WTC11 (cell line): ENCODE results near the gene NKG7. TPM values are rescaled to one million over a fixed set of nuclear protein-coding genes. Genes with fewer than 3 reads are reported as not detected.

Experiments used
- GTF2I ChIP-seq: fragments of 250-450 bp; sonication (Bioruptor Pico); conservative IDR thresholded peaks from 2 replicates; pipeline ENCODE4 v1.4.0; 2021; ENCODE audit warnings: mild to moderate bottlenecking
- HMGA2 ChIP-seq: fragments of 250-450 bp; sonication (Bioruptor Pico); IDR thresholded peaks from 2 replicates; pipeline ENCODE4 v1.4.0; 2021; ENCODE audit warnings: mild to moderate bottlenecking, moderate library complexity
- JAZF1 ChIP-seq: fragments of 250-450 bp; sonication (Bioruptor Pico); IDR thresholded peaks from 2 replicates; pipeline ENCODE4 v1.9.0; 2021; ENCODE audit warnings: moderate library complexity, mild to moderate bottlenecking, inconsistent platforms
- JUN ChIP-seq: sonication (generic); formaldehyde crosslinking; IDR thresholded peaks from 2 replicates; pipeline ENCODE4 v1.8.0; 2023; ENCODE audit warnings: mild to moderate bottlenecking, missing genetic modification reagents
- MXD4 ChIP-seq: fragments of 250-450 bp; sonication (Bioruptor Pico); IDR thresholded peaks from 2 replicates; pipeline ENCODE4 v1.8.0; 2021; ENCODE audit warnings: mild to moderate bottlenecking, moderate library complexity, borderline replicate concordance
- NFYB ChIP-seq: sonication (generic); formaldehyde crosslinking; conservative IDR thresholded peaks from 2 replicates; pipeline ENCODE4 v1.8.0; 2022; ENCODE audit warnings: low read depth, missing genetic modification reagents
- NR3C1 ChIP-seq: sonication (generic); formaldehyde crosslinking; conservative IDR thresholded peaks from 2 replicates; pipeline ENCODE4 v1.8.1; 2023; ENCODE audit warnings: low read depth, mild to moderate bottlenecking, missing genetic modification reagents
- SMAD3 ChIP-seq: sonication (generic); formaldehyde crosslinking; IDR thresholded peaks from 2 replicates; pipeline ENCODE4 v1.8.0; 2022; ENCODE audit warnings: missing genetic modification reagents, mild to moderate bottlenecking, borderline replicate concordance
- ZNF263 ChIP-seq: sonication (generic); formaldehyde crosslinking; IDR thresholded peaks from 2 replicates; pipeline ENCODE4 v1.8.1; 2022; ENCODE audit warnings: low read depth, mild to moderate bottlenecking, moderate library complexity, missing genetic modification reagents
- ZNF416 ChIP-seq: fragments of 250-450 bp; sonication (Bioruptor Pico); IDR thresholded peaks from 2 replicates; pipeline ENCODE4 v1.9.0; 2021; ENCODE audit warnings: mild to moderate bottlenecking, inconsistent platforms
- total RNA-seq: library from RNA; stranded (reverse); gene quantifications from 3 replicates; pipeline ENCODE4 v1.2.3, GENCODE V29; 2021
- TF ChIP-seq, protein P1 (sequence below): sonication (generic); formaldehyde crosslinking; IDR thresholded peaks from 2 replicates; pipeline ENCODE4 v1.8.0; 2022; ENCODE audit warnings: mild to moderate bottlenecking, missing genetic modification reagents
- TF ChIP-seq, protein P2 (sequence below): sonication (generic); formaldehyde crosslinking; IDR thresholded peaks from 2 replicates; pipeline ENCODE4 v1.8.1; 2022; ENCODE audit warnings: missing genetic modification reagents, borderline replicate concordance
- TF ChIP-seq, protein P3 (sequence below): sonication (generic); formaldehyde crosslinking; IDR thresholded peaks from 2 replicates; pipeline ENCODE4 v1.8.0; 2022; ENCODE audit warnings: mild to moderate bottlenecking, missing genetic modification reagents
- TF ChIP-seq, protein P4 (sequence below): sonication (generic); formaldehyde crosslinking; IDR thresholded peaks from 2 replicates; pipeline ENCODE4 v1.8.1; 2022; ENCODE audit warnings: low read depth, mild to moderate bottlenecking, moderate library complexity, missing genetic modification reagents, borderline replicate concordance
- TF ChIP-seq, protein P5 (sequence below): sonication (generic); formaldehyde crosslinking; IDR thresholded peaks from 2 replicates; pipeline ENCODE4 v1.8.1; 2023; ENCODE audit warnings: mild to moderate bottlenecking, missing genetic modification reagents, borderline replicate concordance
- TF ChIP-seq, protein P6 (sequence below): fragments of 250-450 bp; sonication (Bioruptor Pico); conservative IDR thresholded peaks from 2 replicates; pipeline ENCODE4 v1.9.0; 2021; ENCODE audit warnings: mild to moderate bottlenecking
- TF ChIP-seq, protein P7 (sequence below): fragments of 250-450 bp; sonication (Bioruptor Pico); IDR thresholded peaks from 2 replicates; pipeline ENCODE4 v1.9.0; 2021; ENCODE audit warnings: mild to moderate bottlenecking
- TF ChIP-seq, protein P8 (sequence below): sonication (generic); formaldehyde crosslinking; IDR thresholded peaks from 2 replicates; pipeline ENCODE4 v1.8.1; 2023; ENCODE audit warnings: mild to moderate bottlenecking, moderate library complexity, missing genetic modification reagents
- TF ChIP-seq, protein P9 (sequence below): sonication (generic); formaldehyde crosslinking; IDR thresholded peaks from 2 replicates; pipeline ENCODE4 v1.8.0; 2023; ENCODE audit warnings: missing genetic modification reagents, mild to moderate bottlenecking, borderline replicate concordance

Gene NKG7
- total RNA-seq, 1 experiment from 2014 or later = 0.63 TPM

DNA sequence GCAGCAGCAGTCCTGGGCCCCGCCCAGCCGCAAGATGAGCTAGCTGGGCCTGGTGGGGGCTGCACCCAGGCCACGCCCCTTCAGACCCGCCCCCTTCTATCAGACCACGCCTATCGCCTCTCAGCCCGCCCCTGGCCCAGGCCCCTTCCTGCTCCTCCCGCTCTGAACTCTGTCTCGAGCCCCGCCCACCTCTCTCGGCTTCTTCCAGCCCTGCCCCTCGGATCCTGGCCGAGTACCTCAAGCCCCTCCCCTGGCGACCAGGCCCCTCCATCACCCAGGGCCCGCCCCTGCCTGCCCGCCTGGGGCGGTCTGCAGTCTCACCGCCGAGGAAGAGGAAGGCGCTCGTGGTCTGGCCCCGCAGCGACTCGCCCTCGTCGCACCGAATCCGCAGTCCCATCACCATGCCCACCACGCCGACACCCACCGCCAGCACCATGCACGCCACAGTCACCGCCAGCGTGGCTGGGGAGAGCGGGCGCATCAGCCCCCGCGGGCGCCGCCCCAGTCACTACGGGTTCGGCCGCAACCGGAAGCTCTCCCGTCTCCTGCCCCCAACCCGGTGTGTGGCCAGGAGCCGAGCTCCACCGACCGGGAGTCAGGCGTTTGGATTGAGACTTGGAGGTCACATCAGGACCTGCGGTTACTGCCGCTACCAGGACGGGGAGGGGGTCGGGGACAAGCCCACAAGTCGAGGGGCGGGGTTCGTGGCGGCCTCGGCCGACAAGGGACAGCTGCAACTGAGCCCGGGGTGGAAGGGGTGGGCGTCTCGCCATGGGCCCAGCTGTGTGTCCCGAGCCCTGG, 4.7 kb downstream of the NKG7 start (continued):
- TF ChIP-seq, protein P1, sequence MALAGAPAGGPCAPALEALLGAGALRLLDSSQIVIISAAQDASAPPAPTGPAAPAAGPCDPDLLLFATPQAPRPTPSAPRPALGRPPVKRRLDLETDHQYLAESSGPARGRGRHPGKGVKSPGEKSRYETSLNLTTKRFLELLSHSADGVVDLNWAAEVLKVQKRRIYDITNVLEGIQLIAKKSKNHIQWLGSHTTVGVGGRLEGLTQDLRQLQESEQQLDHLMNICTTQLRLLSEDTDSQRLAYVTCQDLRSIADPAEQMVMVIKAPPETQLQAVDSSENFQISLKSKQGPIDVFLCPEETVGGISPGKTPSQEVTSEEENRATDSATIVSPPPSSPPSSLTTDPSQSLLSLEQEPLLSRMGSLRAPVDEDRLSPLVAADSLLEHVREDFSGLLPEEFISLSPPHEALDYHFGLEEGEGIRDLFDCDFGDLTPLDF (CRISPR knock-in tag) = no peak
- TF ChIP-seq, protein P2, sequence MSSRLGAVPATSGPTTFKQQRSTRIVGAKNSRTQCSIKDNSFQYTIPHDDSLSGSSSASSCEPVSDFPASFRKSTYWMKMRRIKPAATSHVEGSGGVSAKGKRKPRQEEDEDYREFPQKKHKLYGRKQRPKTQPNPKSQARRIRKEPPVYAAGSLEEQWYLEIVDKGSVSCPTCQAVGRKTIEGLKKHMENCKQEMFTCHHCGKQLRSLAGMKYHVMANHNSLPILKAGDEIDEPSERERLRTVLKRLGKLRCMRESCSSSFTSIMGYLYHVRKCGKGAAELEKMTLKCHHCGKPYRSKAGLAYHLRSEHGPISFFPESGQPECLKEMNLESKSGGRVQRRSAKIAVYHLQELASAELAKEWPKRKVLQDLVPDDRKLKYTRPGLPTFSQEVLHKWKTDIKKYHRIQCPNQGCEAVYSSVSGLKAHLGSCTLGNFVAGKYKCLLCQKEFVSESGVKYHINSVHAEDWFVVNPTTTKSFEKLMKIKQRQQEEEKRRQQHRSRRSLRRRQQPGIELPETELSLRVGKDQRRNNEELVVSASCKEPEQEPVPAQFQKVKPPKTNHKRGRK (CRISPR knock-in tag) = no peak
- TF ChIP-seq, protein P3, sequence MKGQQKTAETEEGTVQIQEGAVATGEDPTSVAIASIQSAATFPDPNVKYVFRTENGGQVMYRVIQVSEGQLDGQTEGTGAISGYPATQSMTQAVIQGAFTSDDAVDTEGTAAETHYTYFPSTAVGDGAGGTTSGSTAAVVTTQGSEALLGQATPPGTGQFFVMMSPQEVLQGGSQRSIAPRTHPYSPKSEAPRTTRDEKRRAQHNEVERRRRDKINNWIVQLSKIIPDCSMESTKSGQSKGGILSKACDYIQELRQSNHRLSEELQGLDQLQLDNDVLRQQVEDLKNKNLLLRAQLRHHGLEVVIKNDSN = no peak; the same call in 1 of the 2 replicates
- TF ChIP-seq, protein P4, sequence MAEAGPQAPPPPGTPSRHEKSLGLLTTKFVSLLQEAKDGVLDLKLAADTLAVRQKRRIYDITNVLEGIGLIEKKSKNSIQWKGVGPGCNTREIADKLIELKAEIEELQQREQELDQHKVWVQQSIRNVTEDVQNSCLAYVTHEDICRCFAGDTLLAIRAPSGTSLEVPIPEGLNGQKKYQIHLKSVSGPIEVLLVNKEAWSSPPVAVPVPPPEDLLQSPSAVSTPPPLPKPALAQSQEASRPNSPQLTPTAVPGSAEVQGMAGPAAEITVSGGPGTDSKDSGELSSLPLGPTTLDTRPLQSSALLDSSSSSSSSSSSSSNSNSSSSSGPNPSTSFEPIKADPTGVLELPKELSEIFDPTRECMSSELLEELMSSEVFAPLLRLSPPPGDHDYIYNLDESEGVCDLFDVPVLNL = no peak
- TF ChIP-seq JUN = no peak
- TF ChIP-seq ZNF416 (CRISPR knock-in tag) = 0 out of 2 replicates have a peak, but pooled peaks have one; percentile 24
- TF ChIP-seq SMAD3 (CRISPR knock-in tag) = 0 out of 2 replicates have a peak, but pooled peaks have one; percentile 14
- TF ChIP-seq, protein P5, sequence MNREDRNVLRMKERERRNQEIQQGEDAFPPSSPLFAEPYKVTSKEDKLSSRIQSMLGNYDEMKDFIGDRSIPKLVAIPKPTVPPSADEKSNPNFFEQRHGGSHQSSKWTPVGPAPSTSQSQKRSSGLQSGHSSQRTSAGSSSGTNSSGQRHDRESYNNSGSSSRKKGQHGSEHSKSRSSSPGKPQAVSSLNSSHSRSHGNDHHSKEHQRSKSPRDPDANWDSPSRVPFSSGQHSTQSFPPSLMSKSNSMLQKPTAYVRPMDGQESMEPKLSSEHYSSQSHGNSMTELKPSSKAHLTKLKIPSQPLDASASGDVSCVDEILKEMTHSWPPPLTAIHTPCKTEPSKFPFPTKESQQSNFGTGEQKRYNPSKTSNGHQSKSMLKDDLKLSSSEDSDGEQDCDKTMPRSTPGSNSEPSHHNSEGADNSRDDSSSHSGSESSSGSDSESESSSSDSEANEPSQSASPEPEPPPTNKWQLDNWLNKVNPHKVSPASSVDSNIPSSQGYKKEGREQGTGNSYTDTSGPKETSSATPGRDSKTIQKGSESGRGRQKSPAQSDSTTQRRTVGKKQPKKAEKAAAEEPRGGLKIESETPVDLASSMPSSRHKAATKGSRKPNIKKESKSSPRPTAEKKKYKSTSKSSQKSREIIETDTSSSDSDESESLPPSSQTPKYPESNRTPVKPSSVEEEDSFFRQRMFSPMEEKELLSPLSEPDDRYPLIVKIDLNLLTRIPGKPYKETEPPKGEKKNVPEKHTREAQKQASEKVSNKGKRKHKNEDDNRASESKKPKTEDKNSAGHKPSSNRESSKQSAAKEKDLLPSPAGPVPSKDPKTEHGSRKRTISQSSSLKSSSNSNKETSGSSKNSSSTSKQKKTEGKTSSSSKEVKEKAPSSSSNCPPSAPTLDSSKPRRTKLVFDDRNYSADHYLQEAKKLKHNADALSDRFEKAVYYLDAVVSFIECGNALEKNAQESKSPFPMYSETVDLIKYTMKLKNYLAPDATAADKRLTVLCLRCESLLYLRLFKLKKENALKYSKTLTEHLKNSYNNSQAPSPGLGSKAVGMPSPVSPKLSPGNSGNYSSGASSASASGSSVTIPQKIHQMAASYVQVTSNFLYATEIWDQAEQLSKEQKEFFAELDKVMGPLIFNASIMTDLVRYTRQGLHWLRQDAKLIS (CRISPR knock-in tag) = no peak
- TF ChIP-seq, protein P6, sequence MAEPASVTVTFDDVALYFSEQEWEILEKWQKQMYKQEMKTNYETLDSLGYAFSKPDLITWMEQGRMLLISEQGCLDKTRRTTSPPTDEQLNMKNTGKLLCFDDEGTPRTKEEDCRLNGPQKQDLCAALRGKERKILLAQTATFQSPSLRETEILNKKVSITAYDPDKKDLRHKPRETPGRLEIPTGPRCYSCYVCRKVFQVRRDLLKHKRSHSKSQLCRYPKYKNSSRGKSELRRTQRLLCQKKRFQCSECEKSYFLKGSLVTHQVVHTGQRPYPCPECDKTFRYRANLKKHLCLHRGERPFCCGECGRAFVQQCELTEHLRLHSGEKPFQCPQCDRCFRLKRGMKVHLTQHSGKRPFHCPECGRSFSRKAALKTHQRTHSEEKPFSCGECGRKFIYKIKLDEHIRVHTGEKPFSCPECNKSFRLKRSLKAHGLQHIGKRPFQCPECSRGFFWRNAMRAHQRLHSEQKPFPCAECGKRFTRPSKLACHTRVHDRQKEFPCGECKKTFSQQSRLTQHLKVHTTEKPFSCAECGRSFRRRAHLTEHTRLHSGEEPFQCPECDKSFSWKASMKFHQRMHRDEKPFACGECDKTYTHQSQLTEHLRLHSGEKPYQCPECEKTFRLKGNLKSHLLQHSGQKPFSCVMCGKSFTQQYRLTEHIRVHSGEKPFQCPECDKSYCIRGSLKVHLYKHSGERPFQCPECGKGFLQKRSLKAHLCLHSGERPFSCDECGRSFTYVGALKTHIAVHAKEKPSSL = no peak
- no peak; the same call in 1 of the 2 replicates for TF ChIP-seq NFYB (CRISPR knock-in tag)
- no peak for TF ChIP-seq JAZF1
- TF ChIP-seq MXD4 (CRISPR knock-in tag) = no peak
- no peak for TF ChIP-seq NR3C1 (CRISPR knock-in tag)
- no peak for TF ChIP-seq HMGA2 (CRISPR knock-in tag)
- TF ChIP-seq, protein P7, sequence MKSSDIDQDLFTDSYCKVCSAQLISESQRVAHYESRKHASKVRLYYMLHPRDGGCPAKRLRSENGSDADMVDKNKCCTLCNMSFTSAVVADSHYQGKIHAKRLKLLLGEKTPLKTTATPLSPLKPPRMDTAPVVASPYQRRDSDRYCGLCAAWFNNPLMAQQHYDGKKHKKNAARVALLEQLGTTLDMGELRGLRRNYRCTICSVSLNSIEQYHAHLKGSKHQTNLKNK (CRISPR knock-in tag) = no peak
- TF ChIP-seq, protein P8, sequence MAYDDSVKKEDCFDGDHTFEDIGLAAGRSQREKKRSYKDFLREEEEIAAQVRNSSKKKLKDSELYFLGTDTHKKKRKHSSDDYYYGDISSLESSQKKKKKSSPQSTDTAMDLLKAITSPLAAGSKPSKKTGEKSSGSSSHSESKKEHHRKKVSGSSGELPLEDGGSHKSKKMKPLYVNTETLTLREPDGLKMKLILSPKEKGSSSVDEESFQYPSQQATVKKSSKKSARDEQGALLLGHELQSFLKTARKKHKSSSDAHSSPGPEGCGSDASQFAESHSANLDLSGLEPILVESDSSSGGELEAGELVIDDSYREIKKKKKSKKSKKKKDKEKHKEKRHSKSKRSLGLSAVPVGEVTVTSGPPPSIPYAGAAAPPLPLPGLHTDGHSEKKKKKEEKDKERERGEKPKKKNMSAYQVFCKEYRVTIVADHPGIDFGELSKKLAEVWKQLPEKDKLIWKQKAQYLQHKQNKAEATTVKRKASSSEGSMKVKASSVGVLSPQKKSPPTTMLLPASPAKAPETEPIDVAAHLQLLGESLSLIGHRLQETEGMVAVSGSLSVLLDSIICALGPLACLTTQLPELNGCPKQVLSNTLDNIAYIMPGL = peak; percentile 68; the same call in 1 of the 2 replicates
- TF ChIP-seq ZNF263 (CRISPR knock-in tag) = no peak
- TF ChIP-seq GTF2I (CRISPR knock-in tag) = no peak
- TF ChIP-seq, protein P9, sequence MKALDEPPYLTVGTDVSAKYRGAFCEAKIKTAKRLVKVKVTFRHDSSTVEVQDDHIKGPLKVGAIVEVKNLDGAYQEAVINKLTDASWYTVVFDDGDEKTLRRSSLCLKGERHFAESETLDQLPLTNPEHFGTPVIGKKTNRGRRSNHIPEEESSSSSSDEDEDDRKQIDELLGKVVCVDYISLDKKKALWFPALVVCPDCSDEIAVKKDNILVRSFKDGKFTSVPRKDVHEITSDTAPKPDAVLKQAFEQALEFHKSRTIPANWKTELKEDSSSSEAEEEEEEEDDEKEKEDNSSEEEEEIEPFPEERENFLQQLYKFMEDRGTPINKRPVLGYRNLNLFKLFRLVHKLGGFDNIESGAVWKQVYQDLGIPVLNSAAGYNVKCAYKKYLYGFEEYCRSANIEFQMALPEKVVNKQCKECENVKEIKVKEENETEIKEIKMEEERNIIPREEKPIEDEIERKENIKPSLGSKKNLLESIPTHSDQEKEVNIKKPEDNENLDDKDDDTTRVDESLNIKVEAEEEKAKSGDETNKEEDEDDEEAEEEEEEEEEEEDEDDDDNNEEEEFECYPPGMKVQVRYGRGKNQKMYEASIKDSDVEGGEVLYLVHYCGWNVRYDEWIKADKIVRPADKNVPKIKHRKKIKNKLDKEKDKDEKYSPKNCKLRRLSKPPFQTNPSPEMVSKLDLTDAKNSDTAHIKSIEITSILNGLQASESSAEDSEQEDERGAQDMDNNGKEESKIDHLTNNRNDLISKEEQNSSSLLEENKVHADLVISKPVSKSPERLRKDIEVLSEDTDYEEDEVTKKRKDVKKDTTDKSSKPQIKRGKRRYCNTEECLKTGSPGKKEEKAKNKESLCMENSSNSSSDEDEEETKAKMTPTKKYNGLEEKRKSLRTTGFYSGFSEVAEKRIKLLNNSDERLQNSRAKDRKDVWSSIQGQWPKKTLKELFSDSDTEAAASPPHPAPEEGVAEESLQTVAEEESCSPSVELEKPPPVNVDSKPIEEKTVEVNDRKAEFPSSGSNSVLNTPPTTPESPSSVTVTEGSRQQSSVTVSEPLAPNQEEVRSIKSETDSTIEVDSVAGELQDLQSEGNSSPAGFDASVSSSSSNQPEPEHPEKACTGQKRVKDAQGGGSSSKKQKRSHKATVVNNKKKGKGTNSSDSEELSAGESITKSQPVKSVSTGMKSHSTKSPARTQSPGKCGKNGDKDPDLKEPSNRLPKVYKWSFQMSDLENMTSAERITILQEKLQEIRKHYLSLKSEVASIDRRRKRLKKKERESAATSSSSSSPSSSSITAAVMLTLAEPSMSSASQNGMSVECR (CRISPR knock-in tag) = no peak; the same call in 1 of the 2 replicates
